Activated CD4-positive, alpha-beta T cell treated with anti-CD3 and anti-CD28 coated beads, Interleukin-2, Interleukin-6, amounts not matched to agents 100 ng/mL and 50 ng/mL, durations not matched to agents 16 hours and 8 hours (primary cell): ENCODE data around the gene RPL5.
"Not testable (repeated sequence)": the region's sequence is repeated elsewhere in the genome, so short reads cannot be mapped to it uniquely, and the experiment has no call there.

Experiments
- DNase-seq: peaks from one replicate; pipeline ENCODE4 v3.0.0-alpha.2; 2020

RPL5 gene

DNA sequence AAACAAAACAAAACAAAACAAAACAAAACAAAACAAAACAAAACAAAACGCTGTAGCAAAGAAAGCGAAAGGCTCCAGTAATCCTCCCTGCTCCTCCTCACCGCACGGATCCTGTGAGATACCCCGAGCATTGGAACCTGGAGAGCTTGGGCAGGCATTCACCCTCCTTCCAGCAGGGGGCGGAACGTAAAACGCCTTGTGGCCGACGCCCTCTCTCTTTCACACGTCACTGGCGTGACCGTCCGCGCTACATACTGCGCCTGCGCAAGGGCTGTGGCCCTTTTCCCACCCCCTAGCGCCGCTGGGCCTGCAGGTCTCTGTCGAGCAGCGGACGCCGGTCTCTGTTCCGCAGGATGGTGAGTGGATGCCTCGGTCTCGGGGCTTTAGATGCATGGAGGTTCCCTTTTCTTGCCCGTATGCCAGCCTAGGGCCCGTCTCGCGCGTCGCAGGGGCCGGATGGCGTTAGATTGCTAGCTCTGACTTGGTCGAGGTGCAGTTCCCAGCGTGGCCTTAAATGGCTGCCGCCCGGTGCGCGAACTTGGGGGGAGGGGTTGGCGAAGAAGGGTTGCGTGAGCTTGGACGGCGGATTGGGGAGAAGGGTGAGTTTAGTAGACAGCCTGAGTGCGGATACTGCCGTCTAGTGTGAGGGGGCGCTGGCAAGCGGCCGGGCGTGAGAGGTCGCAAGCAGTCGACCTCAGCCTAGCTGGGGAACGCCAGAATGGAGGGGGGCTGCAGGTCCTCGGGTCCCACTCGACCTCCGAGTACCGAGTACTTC is at the start of gene RPL5:
TSS of gene RPL5 (plus strand) at position 279 of the 775 bp plus-strand sequence. CDS start at position 354, 75 bp downstream.
- peak; percentile 99 for DNase-seq

DNA sequence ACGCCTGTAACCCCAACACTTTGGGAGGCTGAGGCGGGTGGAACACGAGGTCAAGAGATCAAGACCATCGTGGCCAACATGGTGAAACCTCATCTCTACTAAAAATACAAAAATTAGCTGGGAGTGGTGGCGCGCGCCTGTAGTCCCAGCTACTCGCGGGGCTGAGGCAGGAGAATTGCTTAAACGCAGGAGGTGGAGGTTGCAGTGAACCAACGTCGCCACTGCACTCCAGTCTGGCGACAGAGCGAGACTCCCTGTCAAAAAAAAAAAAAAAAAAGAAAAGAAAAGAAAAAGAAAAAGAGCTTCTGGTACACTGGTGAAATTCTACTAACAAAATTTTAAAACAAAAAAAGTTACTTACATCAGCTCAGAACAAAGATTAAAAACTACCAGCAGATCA is 48.3 kb upstream of the RPL5 start:
- DNase-seq = not testable (repeated sequence)

DNA sequence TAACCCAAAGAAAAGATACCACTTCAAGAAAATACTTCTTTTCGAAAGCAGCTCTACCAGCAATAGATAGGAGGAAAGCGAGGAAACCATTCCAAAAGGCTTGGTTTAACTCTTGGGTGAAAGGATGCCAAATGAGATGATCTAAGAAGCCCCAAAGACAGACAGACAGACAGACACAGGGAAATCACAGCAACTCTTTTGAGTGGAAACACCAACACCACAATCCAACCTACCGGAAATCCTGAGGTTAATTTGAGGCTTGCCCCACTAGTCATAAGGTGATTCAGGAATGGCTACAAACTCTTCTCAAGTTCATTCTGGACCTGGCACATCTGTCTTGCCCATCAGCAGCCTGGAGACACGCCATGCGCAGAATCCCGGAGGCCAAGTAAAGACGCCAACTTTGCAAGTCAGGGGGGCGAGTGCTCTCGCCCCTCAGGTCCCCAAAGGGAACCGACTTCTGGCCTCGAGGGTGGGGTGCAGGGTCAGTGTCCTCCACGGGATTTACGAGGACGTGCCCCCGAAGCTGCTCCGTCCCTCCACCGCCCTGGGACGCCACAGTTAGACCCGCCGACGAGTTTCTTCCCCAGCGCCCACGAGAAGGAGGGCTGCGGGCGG is 47.7 kb upstream of the RPL5 start:
- peak; percentile 82 for DNase-seq

DNA sequence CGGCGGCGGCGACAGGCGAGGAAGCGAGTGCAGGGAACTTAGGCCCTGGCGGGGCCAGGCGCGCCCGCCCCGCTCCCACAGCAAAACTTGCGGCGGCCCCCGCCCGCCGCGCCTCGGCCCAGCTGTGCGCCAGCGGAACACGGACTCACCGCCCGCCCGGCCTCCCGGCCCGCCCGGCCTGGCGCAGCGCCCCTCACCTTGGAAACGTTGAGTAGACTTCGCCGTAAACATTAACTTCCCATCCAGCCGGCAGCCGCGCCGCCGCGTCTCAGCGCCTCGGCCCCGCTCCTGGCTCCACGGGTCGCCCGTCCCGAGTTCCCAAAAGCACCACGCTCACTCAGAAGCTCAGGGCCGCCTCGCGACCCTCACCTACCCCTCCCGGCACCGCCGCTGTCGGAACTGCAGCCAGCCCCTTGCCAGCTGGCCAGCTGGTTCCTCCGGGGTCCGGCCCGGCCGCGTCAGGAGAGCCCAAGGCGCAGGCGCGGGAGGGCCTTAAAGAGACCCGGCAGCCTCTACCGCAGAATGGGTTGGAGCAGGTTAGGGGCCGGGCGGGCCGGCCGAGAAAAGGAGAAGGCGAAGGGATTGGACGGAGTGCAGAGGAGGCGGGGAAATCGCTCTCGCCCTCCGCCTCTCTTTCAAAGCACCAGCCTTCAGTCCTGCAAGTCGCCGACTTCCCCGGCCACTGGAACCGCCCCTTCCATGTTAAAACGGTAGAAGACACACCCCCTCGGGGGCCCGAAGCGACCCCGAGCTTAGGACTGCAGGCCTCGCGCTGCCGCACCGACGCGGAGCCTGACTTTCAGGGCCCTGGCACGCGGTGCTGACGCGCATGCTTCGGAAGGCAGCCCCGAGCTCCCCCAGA is 47.0 kb upstream of the RPL5 start, which contains the start of gene EVI5:
TSS of gene EVI5 (minus strand) at position 470 of the 862 bp plus-strand sequence. CDS start 48,562 bp downstream, outside the sequence.
- peak; percentile 63 for DNase-seq

DNA sequence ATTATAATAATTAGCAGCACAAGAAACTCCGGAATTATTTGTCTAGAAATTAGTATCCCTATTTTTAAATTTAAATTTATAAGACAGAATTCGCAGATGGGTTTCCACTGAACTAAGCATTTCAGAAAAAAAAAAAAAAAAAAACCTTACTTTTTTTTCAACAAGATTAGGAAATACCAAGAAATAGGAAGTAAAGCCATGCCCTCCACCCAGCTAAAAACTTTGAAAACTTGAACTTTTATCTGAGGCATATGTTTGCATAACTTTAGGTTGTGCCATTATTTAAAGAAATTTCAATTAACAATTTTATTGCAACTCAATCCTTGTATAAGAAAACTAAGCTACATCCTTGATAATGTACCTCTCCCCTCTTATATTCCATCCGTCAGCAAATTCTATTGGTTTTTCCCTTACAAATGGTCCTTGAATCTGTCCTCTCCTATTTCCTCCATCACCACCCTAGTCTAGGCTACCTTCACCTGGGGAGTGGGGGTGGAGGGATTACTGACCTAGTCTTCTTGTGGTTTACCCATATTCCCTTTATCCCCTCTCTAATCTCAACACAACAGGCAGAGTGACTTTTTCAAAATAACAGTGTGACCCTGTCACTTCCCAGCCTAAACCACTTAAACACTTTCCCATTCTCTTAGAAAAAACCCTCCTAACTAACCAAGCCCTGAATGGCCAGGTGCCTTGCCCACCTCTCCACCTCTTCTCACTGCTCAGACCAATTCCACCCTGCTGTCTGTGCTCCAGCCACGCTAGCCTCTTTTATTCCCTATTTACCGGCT is 45.5 kb upstream of the RPL5 start:
- DNase-seq = no peak

DNA sequence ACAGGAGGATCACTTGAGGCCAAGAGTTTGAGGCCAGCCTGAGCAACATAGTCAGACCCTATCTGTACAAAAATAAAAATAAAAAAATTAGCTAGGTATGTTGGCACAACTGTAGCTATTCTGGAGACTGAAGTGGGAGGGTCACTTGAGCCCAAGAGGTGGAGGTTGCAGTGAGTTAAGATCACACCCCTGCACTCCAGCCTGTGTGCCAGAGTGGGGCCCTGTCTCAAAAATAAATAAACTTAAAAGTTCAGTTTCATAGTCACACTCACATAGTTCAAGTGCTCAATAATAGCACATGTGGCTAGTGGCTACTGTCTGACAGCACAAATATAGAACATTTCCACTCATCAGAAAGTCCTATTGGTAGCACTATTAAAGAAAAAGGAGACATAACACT is 41.8 kb upstream of the RPL5 start:
- DNase-seq = no peak

DNA sequence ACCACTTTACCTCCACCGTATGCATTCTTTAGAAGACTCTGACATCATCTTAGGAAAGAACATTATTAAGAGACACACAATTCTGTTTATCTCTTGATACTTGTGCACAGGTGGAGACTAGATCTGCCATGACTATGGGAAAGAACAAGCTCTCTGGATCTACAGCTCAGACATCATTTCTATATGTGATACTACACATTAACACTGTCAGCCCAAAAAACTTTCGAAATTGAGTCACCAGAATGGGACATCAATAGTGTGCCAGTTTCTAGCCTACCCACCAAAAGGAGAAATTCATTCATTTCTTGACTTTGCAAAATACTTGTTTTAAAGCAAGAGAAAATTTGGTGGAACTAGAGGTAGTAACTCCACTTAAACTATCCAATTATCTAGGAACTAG is 41.0 kb upstream of the RPL5 start:
- DNase-seq = peak; percentile 26

DNA sequence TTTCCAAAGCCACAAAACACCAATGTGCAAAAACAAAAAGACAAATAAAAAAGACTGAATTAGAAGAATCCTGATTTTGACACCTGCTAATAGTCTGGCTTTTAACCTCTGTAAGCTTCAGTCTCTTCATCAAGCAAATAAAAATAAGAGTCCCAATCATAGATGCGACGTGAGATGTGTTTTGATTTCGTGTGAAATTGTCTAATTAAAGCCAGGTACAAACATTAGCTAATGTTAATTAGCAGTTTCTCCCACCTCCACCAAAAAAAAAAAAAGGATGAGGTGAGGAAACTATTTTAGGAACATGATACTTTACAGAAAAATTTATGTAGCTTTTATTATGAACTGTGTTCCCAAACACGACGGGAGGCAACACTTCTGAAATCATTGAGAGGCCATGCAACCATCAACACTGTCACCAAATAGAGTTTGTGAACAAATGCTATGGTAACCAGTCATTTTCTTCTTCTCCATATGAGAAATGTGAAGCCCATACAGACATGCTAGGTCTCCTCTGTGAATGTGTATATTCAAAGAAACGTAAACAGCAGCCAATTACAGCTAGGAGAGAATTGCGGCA is 40.3 kb upstream of the RPL5 start:
- no peak for DNase-seq

DNA sequence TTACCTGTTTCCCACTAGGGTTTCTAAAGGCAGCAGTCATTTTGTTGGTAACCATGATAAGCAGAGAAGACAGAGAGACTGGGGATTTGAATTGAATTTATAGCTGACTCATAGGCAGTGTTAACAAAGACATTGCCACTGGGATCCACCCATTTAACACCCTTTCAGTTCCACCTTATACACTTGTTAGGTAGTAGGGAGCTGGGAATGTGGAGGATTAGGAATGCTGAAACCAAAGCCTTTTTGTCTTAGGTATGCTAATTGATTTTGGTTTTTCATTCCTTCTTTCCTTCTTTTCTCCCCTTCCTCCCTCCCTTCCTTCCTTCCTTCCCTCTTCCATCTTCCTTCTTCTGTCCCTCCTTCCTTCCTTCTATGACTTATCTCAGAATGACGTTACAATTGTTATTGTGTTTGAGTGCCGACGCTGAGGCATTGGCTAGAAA is 39.5 kb upstream of the RPL5 start:
- DNase-seq = no peak

DNA sequence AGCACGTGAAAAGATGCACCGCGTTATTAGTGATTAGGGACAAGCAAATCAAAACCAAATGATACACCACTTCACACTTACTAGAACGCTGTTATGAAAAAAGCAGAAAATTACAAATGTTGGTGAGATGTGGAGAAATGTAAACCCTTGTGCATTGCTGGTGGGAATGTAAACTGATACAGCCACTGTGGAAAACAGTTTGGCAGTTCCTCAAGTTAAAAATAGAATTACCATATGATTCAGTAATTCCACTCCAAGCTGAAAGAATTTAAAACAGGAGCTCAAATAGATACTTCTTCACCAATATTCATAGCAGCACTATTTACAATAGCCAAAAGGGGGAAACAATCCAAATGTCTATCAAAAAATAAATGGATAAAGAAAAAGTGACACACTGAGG is 36.7 kb upstream of the RPL5 start:
- DNase-seq = no peak

DNA sequence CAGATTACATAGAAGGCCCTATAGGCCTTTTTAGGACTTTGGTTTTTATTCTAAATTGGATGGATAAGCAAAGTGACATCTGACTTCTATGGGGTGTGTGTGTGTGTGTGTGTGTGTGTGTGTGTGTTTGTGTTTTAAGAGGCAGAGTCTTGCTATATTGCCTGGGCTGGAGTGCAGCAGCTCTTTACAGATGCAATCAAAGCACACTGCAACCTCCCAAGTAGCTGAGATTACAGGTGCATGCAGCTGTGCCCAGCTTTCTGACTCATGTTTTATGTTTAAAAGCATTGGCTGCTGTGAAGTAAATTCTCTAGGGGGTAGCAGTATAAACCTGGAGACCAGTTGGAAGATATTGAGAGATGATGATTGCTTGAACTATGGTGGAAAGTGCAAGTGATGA is 34.5 kb upstream of the RPL5 start:
- no peak for DNase-seq

DNA sequence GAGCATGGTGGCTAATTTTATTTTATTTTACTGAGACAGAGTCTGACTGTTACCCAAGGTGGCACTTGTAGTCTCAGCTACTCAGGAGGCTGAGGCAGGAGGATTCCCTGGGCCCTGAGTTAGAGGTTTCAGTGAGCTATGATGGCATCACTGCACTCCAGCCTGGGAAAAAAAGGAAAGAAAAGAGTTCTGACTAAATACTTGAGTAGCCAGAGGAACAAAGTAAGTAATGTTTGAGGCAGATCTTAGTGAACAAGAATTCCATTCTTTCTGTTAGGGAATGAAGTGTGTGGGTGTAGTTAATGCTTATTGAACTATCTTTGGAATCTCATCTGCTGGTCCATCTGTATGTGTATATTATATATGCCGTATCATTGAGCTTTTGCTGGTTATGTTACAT is 33.9 kb upstream of the RPL5 start:
- DNase-seq = no peak

DNA sequence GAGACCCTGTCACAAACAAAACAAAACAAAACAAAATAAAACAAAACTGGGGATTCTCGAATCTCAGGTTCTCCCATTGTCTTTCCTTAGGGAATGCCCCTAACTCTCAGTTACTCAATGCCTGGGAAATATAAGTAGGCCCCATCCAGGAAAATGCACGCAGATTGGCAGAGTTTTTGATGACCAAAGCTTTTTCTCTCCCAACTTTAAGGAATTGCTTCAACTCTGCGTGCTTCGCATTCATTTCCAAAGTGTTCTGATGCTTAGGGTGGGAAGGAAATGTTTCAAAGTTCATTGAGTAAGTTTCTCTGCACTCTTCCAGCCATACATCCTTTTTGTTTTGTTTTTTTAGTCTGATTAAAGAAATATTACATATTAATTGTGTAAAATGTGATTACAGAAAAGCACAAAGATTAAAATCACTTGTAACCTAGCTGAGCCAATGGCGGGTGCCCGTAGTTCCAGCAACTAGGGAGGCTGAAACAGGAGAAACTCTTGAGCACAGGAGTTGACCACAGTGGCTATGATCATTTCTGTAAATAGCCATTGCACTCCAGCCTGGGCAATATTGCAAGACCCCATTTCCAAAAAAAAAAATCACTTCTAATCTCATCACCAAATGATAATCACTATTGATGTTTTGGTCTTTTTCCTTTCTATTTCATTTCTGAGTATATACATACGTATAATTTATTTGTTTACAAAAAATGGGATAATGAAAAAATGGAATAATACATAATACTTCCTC is 28.5 kb upstream of the RPL5 start:
- DNase-seq = no peak

DNA sequence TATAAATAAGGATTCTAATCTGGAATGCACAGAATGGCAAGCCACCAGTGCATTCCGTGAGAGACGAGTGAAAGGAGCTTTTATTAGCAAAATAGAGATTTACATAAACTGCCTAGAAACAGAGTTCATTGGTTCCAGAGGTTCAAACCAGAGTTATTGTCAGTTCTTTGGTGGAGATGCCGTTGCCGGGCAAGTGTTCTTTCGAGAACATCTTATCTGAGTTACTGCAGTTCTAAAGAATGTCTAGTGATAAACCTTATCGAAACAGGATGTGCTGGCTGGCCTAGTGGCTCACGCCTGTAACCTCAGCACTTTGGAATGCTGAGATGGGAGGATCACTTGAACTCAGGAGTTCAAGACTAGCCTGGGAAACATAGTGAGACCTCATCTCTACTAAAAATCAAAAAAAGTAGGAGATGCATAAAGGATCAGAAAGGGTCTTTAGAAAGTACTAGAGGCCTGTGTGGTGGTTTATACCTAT is 27.1 kb upstream of the RPL5 start:
- DNase-seq = no peak

DNA sequence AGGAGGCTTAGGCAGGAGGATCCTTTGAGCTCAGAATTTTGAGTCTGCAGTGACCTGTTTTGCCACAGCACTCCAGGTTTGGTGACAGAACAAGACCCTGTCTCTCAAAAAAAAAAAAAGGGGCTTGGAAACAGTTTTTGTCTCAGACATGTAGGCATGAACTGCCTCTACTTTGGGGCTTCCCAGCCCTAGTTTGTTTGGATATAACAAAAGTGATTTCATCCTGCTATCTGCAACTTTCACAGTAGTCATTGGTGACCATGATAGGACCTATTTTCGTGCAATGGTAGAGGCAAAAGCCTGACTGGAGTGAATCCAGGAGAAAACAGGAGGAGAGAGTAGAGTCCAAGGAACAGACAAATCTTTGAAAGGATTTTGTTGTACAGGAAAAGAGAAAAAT is 26.6 kb upstream of the RPL5 start:
- DNase-seq = no peak

DNA sequence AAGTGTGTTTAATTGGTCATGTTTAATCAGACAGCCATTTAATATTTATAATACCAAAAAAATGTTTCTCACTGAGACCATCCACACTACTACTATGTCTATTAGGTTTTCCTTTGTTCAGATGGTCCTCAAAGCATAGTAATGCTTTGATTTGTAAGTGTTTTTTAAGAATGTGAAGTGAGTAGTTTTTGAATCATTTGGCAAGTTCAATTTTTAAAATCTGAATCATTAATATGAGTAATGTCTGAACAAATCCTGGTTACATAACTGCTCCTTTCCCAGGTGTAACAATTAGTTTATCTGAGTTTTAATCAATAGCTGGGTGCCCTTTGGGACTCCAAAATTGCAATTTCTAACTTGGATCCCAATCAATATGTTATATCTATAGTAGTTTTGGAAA is 23.5 kb upstream of the RPL5 start:
- no peak for DNase-seq

DNA sequence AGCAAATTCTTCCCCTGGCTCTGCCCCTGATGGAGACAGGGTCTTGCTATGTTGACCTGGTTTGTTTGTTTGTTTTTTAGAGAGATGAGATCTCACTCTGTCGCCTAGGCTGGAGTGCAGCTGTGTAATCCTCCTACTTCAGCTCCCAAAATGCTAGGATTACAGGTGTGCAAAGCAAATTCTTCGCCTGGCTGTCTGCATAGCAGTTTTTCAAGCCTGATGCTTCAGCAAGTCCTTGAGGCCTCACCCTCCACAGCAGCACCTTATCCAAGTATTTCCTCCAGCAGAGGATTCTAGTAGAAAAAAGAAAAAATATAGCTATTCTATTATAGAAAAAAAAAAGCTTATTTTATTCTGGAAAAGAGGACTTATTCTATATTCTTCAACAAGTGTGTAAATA is 15.1 kb upstream of the RPL5 start:
- no peak for DNase-seq

DNA sequence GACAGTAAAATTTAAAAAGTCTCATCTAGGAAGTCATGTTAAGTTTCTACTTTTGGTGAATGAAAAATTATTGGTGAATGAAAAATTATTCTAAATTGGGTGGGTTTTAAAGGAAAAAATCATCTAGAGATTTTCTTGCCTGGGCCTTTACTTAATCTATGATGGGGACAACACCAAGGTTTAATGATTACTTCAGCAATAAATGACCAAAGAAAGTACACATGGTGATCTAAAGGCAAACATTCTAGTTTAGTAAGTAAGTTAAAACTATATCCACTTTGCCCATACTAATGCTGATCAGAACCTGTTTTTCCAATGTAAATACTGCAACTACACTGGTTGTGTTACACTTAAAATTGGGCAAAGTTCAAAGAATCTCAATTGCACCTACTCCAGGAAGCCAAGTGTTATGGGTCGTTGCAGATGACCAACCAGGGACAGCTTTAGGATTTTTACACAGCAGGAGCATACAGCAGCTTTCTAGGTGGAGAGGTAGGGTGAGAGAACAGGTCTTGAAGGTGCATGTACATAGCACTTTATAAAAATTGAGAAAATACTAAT is 14.6 kb upstream of the RPL5 start:
- no peak for DNase-seq

DNA sequence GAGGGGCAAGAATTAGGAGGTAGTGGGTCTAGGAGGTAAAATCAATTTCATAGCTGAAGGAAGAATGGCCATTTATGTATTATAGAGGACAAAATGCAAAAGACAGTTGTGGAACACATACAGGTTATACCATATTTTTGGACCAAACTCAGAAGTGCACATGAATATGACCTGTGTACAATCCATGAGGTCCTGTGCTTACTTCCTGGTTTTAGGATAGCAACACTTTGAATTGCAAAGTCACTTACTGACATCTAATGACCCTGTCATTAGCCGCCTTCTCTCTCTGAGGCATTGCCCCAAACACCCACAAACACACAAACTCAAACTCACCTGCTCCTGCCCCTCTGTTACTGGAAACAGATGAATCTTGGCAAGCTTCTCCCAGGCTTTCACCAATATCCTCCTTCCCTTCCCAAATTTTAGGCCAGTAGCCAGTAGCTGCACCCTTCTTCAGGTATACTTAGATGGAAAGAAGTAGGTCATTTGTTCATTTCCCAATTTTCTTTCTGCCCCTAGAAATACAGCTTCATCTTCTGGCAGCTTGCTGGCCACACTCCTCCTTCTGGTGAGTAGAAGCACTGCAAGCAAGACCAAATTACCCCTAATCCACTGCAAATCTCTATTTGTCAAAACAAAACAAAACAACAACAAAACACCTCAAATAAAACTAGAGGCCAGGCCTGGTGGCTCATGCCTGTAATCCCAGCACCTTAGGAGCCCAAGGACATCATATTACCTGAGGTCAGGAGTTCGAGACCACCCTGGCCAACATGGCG is 13.7 kb upstream of the RPL5 start:
- DNase-seq = peak; percentile 42

DNA sequence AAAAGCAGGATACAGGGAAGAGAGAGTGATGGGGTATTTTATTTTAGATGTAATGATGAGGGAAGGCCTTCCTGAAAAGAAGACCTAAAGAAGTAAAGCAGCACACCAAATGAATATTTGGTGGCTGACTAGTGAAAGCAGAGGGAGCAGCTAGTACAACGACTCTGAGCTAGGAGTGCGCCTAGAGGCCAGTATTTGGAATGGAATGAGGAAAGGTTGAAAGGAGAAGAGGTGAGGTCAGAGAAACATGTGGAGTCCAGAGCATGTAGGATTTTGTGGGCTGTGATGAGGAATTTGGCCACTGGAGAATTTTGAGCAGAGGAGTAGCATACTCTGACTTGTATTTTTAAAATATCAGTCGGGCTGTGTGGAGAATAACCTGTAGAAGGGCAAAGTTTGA is 11.8 kb upstream of the RPL5 start:
- DNase-seq = no peak
